Heart left ventricle (tissue), 13 donors: ENCODE results near the gene VPS18.

Experiments used
- POLR2A ChIP-seq, 2 donors: fragments of 450-650 bp; IDR thresholded peaks; one replicate each; pipeline ENCODE4 v1.6.1; 2017; ENCODE audit warnings: antibody characterized with exemption in 2 of 2, mild to moderate bottlenecking in 2 of 2, moderate library complexity in 2 of 2
- TF ChIP-seq, protein P1 (sequence below), 12 donors: fragments of 200-600 bp; sonication (generic) in 4 of 12; IDR thresholded peaks; one replicate each; pipeline versions ENCODE4 v1.5.0 to v1.8.0; 2018 to 2022; ENCODE audit warnings: antibody characterized with exemption in 12 of 12, mild to moderate bottlenecking in 5 of 12
- donor health status: ischemic (EF 13 %, LVEDD 7.1; RV severe dilation, severe dysfunction).
- donor health status: DM: no; HTN: yes; CAD: no.
- donor health status: DM: no; HTN: no; CAD: no.
- donor health status: ischemic (EF 25% LVEDD 6.9; RV normal size, moderate dysfunction).
- donor health status: ischemic (EF 25% LVEDD 5.7; RV mildly dilated, moderate dysfunction).
- donor health status: ischemic (EF 35%, LVEDD 5.7; RV mildly dilated, moderate dysfunction).
- donor health status: nonischemic (EF 11% LVEDD 7.7; RV severe dilation, severe dysfunction).
- donor health status: DM: yes; HTN: yes; CAD: no.
- donor health status: PGD.
- donor health status: ischemic (EF 29% LVEDD 5.4; RV normal size, mild dysfunction).
- donor health status: nonischemic (EF 23%, LVEDD 6.1; RV moderate dilation, normal function).

DNA sequence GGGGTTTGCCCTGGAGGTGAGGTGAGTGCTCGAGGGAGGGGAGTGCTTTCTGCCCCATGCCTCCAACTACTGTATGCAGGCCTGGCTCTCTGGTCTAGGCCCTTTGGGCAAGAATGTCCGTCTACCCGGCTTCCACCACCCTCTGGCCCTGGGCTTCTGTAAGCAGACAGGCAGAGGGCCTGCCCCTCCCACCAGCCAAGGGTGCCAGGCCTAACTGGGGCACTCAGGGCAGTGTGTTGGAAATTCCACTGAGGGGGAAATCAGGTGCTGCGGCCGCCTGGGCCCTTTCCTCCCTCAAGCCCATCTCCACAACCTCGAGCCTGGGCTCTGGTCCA is 44.3 kb downstream of the VPS18 start:
- TF ChIP-seq, protein P1, sequence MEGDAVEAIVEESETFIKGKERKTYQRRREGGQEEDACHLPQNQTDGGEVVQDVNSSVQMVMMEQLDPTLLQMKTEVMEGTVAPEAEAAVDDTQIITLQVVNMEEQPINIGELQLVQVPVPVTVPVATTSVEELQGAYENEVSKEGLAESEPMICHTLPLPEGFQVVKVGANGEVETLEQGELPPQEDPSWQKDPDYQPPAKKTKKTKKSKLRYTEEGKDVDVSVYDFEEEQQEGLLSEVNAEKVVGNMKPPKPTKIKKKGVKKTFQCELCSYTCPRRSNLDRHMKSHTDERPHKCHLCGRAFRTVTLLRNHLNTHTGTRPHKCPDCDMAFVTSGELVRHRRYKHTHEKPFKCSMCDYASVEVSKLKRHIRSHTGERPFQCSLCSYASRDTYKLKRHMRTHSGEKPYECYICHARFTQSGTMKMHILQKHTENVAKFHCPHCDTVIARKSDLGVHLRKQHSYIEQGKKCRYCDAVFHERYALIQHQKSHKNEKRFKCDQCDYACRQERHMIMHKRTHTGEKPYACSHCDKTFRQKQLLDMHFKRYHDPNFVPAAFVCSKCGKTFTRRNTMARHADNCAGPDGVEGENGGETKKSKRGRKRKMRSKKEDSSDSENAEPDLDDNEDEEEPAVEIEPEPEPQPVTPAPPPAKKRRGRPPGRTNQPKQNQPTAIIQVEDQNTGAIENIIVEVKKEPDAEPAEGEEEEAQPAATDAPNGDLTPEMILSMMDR (IDR thresholded peaks at IDR 0.05): no peak
- TF ChIP-seq POLR2A (IDR thresholded peaks at IDR 0.05): no peak
